Upper lobe of right lung (tissue), 1 donor: ENCODE results near the gene GFY. TPM values are rescaled to one million over a fixed set of nuclear protein-coding genes. Genes with fewer than 3 reads are reported as not detected.

Experiments used
- ATAC-seq: fragments of 200-7000 bp; cut with Tn5 transposase; one replicate; pipeline ENCODE4 v1.9.1; 2020; ENCODE audit warnings: mild to moderate bottlenecking, moderate library complexity
- DNase-seq: peaks from one replicate; pipeline ENCODE4 v3.0.0-alpha.2; 2020
- H3K27ac ChIP-seq: fragments of 200-600 bp; one replicate; pipeline ENCODE4 v1.8.0; 2022
- H3K27me3 ChIP-seq: fragments of 200-600 bp; one replicate; pipeline ENCODE4 v1.8.0; 2022; ENCODE audit warnings: mild to moderate bottlenecking
- H3K36me3 ChIP-seq: fragments of 200-600 bp; one replicate; pipeline ENCODE4 v1.8.0; 2022
- H3K4me1 ChIP-seq: fragments of 200-600 bp; one replicate; pipeline ENCODE4 v1.8.0; 2022
- H3K4me3 ChIP-seq: fragments of 200-600 bp; one replicate; pipeline ENCODE4 v1.8.0; 2022; ENCODE audit warnings: mild to moderate bottlenecking
- H3K9me3 ChIP-seq: fragments of 200-600 bp; one replicate; pipeline ENCODE4 v1.8.0; 2022
- intact Hi-C: fragments of 100-400 bp; cut with DNase I; formaldehyde crosslinking; loops from one replicate; pipeline ENCODE4 v1.11.0; 2022
- total RNA-seq: library from RNA; stranded (reverse); fragmentation: NEBNext Ultra II Directional; extraction: Animal tissue kit (Norgen Biotek cat#: 25700); gene quantifications from one replicate; pipeline ENCODE4 v1.2.1, GENCODE V29; 2021
- TF ChIP-seq, protein P1 (sequence below): fragments of 200-600 bp; IDR thresholded peaks from one replicate; pipeline ENCODE4 v1.8.0; 2022; ENCODE audit warnings: antibody characterized with exemption
- donor health status: DM: no; HTN: yes; CAD: no; lungs with severe emphysema.

GFY gene
- total RNA-seq, 1 donor from 2014 or later = not detected

DNA sequence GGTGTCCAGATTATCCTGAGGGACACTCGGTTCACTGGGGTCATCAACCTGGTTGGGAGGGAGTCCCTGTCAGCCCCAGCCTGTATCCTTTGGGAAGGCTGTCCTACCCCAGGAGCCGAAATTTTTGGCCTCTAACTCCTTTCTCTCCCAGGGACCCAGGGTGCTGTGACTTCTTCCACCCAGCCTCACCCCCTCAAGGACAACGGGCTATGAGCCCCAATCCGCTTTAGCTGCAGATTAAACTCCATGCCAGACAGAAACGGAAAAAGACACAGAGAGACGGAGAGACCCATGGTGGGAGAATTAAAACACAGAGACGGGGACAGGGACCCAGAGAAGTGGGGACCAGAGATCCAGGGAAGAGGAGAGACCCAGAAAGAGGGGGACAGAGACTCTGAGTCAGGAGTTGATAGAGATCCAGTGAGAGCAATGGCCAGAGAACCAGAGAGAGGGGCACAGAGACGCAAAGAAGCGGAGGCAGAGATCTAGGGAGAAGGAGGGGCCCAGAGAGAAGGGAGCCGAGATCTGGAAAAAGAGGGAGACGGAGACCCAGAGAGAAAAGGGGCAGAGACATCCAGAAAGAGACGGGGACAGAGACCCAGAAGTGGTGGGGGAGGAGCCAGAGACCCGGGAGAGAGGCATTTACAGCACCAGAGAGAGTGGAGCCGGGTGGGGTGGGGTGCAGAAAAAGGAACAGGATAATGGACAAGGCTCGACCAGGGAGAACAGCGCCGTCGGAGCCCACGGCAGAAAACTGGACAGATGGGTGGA is 15.4 kb downstream of the GFY start:
- no peak overlapping the region for H3K27ac ChIP-seq
- no peaks in the 10 kb centered on the region for H3K36me3 ChIP-seq
- ATAC-seq (no peak), DNase-seq (no peak)
- TF ChIP-seq, protein P1, sequence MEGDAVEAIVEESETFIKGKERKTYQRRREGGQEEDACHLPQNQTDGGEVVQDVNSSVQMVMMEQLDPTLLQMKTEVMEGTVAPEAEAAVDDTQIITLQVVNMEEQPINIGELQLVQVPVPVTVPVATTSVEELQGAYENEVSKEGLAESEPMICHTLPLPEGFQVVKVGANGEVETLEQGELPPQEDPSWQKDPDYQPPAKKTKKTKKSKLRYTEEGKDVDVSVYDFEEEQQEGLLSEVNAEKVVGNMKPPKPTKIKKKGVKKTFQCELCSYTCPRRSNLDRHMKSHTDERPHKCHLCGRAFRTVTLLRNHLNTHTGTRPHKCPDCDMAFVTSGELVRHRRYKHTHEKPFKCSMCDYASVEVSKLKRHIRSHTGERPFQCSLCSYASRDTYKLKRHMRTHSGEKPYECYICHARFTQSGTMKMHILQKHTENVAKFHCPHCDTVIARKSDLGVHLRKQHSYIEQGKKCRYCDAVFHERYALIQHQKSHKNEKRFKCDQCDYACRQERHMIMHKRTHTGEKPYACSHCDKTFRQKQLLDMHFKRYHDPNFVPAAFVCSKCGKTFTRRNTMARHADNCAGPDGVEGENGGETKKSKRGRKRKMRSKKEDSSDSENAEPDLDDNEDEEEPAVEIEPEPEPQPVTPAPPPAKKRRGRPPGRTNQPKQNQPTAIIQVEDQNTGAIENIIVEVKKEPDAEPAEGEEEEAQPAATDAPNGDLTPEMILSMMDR = no peak
- H3K9me3 ChIP-seq = no peaks in the 10 kb centered on the region
- peaks cover 57% of the 10 kb centered on the region for H3K27me3 ChIP-seq
- intact Hi-C loops = loop anchor here (5.0 to 10.0 kb wide), 2 partner anchors 48 to 216 kb away; no protein-coding TSS in a partner anchor
- H3K4me1 ChIP-seq = peaks cover 4% of the 10 kb centered on the region
- no peak overlapping the region for H3K4me3 ChIP-seq

GRCh38 chr19:49441210-49441959 is 16.2 kb downstream of the GFY start, which contains the start of gene SLC17A7:
TSS of gene SLC17A7 (minus strand) at chr19:49441527. CDS start at chr19:49441379, 148 bp downstream.
- Histone ChIP-seq H3K4me3 (peak within 1 kb of the TSS; percentile 8), H3K27ac (no peak within 1 kb of the TSS), H3K27me3 (peaks cover 50% of the 10 kb centered on the region), H3K9me3 (no peaks in the 10 kb centered on the region), H3K36me3 (no peaks in the 10 kb centered on the region), H3K4me1 (peaks cover 4% of the 10 kb centered on the region)
- DNase-seq (no peak), ATAC-seq (no peak)
- TF ChIP-seq, protein P1 = no peak
- intact Hi-C loops = loop anchor here (5.0 to 10.0 kb wide), 2 partner anchors 49 to 217 kb away; no protein-coding TSS in a partner anchor

- no peak for DNase-seq
- Histone ChIP-seq H3K9me3 (no peaks in the 10 kb centered on the region), H3K36me3 (peaks cover 6% of the 10 kb centered on the region), H3K27ac (no peak overlapping the region), H3K4me1 (peaks cover 4% of the 10 kb centered on the region), H3K4me3 (peak overlapping the region; percentile 8), H3K27me3 (peaks cover 45% of the 10 kb centered on the region)
- intact Hi-C loops = loop anchor here (5.0 to 10.0 kb wide), 2 partner anchors 50 to 217 kb away; no protein-coding TSS in a partner anchor
- ATAC-seq = no peak
- TF ChIP-seq, protein P1 = no peak
These were observed 16.8 kb downstream of the GFY start for GRCh38 chr19:49441960-49442350.

DNA sequence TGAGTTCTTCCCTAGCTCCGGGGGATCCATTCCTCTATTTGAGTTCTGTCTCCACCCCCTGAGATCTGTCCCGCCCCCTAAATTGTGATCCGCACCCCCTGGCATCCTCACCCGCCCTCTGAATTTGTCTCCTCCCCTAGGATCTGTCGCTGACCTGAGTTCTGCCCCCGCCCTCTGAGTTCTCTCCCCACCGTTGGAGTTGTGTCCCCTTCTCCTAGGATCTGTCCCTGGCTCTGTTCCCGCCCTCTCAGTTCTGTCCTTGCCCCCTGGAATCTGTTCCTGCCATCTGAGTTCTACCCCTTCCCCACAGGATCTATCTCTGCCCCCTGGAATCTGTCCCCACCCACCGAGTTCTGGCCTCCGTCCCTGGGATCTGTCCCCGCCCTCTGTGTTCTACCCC is 17.2 kb downstream of the GFY start:
- ATAC-seq = no peak
- Histone ChIP-seq H3K27ac (no peak overlapping the region), H3K27me3 (peaks cover 41% of the 10 kb centered on the region), H3K36me3 (peaks cover 9% of the 10 kb centered on the region), H3K4me1 (peaks cover 4% of the 10 kb centered on the region), H3K9me3 (no peaks in the 10 kb centered on the region), H3K4me3 (peak overlapping the region; percentile 8)
- DNase-seq = no peak
- TF ChIP-seq, protein P1 = no peak
- intact Hi-C loops = loop anchor here (5.0 to 10.0 kb wide), 2 partner anchors 50 to 218 kb away; no protein-coding TSS in a partner anchor

- Histone ChIP-seq H3K36me3 (peaks cover 9% of the 10 kb centered on the region), H3K9me3 (no peaks in the 10 kb centered on the region), H3K27ac (peak overlapping the region; percentile 69), H3K4me3 (peak overlapping the region; percentile 86), H3K4me1 (peaks cover 4% of the 10 kb centered on the region), H3K27me3 (peaks cover 39% of the 10 kb centered on the region)
- DNase-seq (peak; percentile 97), ATAC-seq (peak; percentile 80)
- intact Hi-C loops = loop anchor here (5.0 to 10.0 kb wide), 2 partner anchors 51 to 218 kb away; no protein-coding TSS in a partner anchor
- TF ChIP-seq, protein P1 = no peak
These were observed 17.7 kb downstream of the GFY start for GRCh38 chr19:49442771-49443365.
